Suprapubic skin (tissue), 4 donors: ENCODE results near the gene PRDM10. TPM values are rescaled to one million over a fixed set of nuclear protein-coding genes. Genes with fewer than 3 reads are reported as not detected.
A peak's percentile ranks its signal among the peaks of the same experiment; 100 is the strongest.

Source experiments
- DNase-seq, 2 donors: peaks; one replicate each; pipeline ENCODE4 v3.0.0-alpha.2; 2019; ENCODE audit warnings: low spot score in 2 of 2
- H3K27ac ChIP-seq: fragments of 200-600 bp; sonication (generic); one replicate; pipeline ENCODE4 v1.5.1; 2019
- H3K27me3 ChIP-seq: fragments of 200-600 bp; sonication (generic); one replicate; pipeline ENCODE4 v1.5.1; 2019
- H3K36me3 ChIP-seq: fragments of 200-600 bp; sonication (generic); one replicate; pipeline ENCODE4 v1.5.1; 2019
- H3K4me1 ChIP-seq: fragments of 200-600 bp; sonication (generic); one replicate; pipeline ENCODE4 v1.5.1; 2019
- H3K4me3 ChIP-seq: fragments of 200-600 bp; sonication (generic); one replicate; pipeline ENCODE4 v1.5.1; 2019; ENCODE audit warnings: mild to moderate bottlenecking
- H3K9me3 ChIP-seq: fragments of 200-600 bp; sonication (generic); one replicate; pipeline ENCODE4 v1.5.1; 2019
- EP300 ChIP-seq: sonication (generic); formaldehyde crosslinking; IDR thresholded peaks from one replicate; pipeline ENCODE4 v1.6.1; 2017; ENCODE audit warnings: antibody characterized with exemption
- POLR2A ChIP-seq, 2 donors: fragments of 450-650 bp; IDR thresholded peaks; one replicate each; pipeline ENCODE4 v1.6.1; 2017; ENCODE audit warnings: antibody characterized with exemption in 2 of 2, mild to moderate bottlenecking in 2 of 2, moderate library complexity in 2 of 2
- POLR2AphosphoS5 ChIP-seq, 3 donors: sonication (generic); formaldehyde crosslinking; IDR thresholded peaks; one replicate each; pipeline ENCODE4 v1.6.1; 2017; ENCODE audit warnings: antibody characterized with exemption in 3 of 3
- WGBS: methylation state at CpG from one replicate; pipeline ENCODE4 v1.1.5; 2018; 5-methylcytosine and 5-hydroxymethylcytosine counted together
- total RNA-seq, 4 donors: library from RNA; depleted of rRNA; stranded (reverse); fragments of >200 nt; gene quantifications; one replicate each; pipeline ENCODE4 v1.1.0, GENCODE V29; 2016
- TF ChIP-seq, protein P1 (sequence below), 2 donors: fragments of 200-600 bp in 1 of 2; fragments of 450-650 bp in 1 of 2; sonication (generic) in 1 of 2; IDR thresholded peaks; one replicate each; pipeline ENCODE4 v1.5.1; 2016 to 2019; ENCODE audit warnings: antibody characterized with exemption in 2 of 2, mild to moderate bottlenecking in 1 of 2, moderate library complexity in 1 of 2

The PRDM10 gene, protein sequence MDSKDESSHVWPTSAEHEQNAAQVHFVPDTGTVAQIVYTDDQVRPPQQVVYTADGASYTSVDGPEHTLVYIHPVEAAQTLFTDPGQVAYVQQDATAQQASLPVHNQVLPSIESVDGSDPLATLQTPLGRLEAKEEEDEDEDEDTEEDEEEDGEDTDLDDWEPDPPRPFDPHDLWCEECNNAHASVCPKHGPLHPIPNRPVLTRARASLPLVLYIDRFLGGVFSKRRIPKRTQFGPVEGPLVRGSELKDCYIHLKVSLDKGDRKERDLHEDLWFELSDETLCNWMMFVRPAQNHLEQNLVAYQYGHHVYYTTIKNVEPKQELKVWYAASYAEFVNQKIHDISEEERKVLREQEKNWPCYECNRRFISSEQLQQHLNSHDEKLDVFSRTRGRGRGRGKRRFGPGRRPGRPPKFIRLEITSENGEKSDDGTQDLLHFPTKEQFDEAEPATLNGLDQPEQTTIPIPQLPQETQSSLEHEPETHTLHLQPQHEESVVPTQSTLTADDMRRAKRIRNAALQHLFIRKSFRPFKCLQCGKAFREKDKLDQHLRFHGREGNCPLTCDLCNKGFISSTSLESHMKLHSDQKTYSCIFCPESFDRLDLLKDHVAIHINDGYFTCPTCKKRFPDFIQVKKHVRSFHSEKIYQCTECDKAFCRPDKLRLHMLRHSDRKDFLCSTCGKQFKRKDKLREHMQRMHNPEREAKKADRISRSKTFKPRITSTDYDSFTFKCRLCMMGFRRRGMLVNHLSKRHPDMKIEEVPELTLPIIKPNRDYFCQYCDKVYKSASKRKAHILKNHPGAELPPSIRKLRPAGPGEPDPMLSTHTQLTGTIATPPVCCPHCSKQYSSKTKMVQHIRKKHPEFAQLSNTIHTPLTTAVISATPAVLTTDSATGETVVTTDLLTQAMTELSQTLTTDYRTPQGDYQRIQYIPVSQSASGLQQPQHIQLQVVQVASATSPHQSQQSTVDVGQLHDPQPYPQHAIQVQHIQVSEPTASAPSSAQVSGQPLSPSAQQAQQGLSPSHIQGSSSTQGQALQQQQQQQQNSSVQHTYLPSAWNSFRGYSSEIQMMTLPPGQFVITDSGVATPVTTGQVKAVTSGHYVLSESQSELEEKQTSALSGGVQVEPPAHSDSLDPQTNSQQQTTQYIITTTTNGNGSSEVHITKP
- total RNA-seq: 10 to 100 TPM; 11.4 to 49.8 (median 13.4) TPM

DNA sequence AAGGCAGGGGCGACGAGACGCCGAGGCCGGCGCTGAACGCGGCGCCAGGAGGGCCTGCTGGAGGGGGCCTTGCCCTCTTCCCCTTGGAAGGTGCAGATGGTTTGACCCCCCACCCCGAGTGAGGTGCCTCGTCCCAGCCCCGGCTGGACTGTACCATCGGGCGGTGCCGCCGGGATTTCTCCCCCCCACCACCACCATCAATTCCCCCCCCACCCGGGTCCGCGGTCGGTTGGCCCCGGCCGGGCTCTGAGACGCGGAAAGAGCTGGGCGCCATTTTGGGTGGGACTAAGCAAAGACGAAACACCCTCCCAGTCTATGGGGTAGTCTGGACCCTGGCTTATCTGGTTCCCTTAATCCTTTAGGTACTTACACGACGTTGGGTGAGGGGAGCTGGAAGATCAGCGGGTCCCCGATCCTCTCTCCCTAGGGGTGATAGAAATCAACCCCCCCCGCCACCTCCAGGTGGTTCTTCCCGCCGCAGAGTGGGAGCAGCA is at the start of gene PRDM10:
TSS of gene PRDM10 (minus strand) at position 484 of the 494 bp plus-strand sequence. CDS start 41,871 bp downstream, outside the sequence.
- peak; percentile 95 to 96 for DNase-seq
- Histone ChIP-seq H3K9me3 (no peaks in the 10 kb centered on the region), H3K27ac (peak within 1 kb of the TSS; percentile 99), H3K36me3 (no peaks in the 10 kb centered on the region), H3K4me1 (peaks cover 20% of the 10 kb centered on the region), H3K4me3 (peak within 1 kb of the TSS; percentile 81), H3K27me3 (no peaks in the 10 kb centered on the region)
- WGBS: 2% methylated on average over 20 of the region's 33 CpGs
- TF ChIP-seq POLR2AphosphoS5 (IDR thresholded peaks at IDR 0.05) (peak in 1 of 3 donors; percentile 76), POLR2A (IDR thresholded peaks at IDR 0.05) (peak in 1 of 2 donors; percentile 3)
- TF ChIP-seq, protein P1, sequence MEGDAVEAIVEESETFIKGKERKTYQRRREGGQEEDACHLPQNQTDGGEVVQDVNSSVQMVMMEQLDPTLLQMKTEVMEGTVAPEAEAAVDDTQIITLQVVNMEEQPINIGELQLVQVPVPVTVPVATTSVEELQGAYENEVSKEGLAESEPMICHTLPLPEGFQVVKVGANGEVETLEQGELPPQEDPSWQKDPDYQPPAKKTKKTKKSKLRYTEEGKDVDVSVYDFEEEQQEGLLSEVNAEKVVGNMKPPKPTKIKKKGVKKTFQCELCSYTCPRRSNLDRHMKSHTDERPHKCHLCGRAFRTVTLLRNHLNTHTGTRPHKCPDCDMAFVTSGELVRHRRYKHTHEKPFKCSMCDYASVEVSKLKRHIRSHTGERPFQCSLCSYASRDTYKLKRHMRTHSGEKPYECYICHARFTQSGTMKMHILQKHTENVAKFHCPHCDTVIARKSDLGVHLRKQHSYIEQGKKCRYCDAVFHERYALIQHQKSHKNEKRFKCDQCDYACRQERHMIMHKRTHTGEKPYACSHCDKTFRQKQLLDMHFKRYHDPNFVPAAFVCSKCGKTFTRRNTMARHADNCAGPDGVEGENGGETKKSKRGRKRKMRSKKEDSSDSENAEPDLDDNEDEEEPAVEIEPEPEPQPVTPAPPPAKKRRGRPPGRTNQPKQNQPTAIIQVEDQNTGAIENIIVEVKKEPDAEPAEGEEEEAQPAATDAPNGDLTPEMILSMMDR (IDR thresholded peaks at IDR 0.05): no peak

DNA sequence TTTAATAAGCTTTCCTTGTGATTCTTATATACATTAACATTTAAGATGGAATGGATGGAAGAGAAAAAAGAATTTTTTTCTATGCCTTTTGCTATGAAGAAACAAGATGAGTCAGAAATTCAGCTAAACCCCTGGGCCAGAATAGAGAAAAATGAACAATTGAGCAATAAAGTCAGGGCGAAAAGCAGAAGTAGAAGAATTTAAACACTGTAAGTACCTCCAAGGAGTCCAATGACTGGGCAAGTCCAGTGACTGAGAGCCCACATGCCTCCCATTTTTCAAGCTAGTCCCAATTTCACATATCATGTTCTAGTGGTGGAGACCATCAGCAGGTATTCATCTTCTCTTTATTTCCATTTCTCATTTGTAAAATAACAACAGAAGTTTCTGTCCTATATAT is 48.4 kb upstream of the PRDM10 start:
- WGBS: 83% methylated on average over 1 of the region's 1 CpG
- Histone ChIP-seq H3K27me3 (no peaks in the 10 kb centered on the region), H3K4me3 (no peak overlapping the region), H3K27ac (no peak overlapping the region), H3K9me3 (no peaks in the 10 kb centered on the region), H3K36me3 (no peaks in the 10 kb centered on the region), H3K4me1 (peaks cover 6% of the 10 kb centered on the region)
- DNase-seq: no peak
- TF ChIP-seq POLR2AphosphoS5 (IDR thresholded peaks at IDR 0.05): no peak
- no peak for TF ChIP-seq POLR2A (IDR thresholded peaks at IDR 0.05)
- no peak for TF ChIP-seq EP300
- TF ChIP-seq, protein P1 (IDR thresholded peaks at IDR 0.05): no peak

DNA sequence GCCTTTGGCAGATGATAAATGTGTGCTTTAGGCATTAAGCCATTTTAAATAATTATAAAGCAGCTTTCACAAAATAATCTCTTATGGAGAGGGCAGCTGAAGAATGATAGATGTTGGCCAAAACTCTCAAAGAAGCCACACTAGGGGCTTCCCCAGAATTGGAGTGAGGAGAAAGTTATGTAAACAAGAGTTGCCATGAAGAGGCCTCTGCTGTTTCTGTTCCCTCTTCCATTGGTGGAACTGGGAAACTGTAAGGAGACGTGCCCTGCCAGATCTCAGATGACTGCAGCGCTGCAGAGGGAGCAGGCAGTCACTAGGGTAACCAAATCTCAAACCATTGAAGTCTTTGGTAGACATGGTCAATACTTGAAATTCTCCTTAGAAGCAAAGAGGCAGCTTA is 47.6 kb upstream of the PRDM10 start:
- DNase-seq: no peak
- H3K27me3 ChIP-seq: no peaks in the 10 kb centered on the region
- TF ChIP-seq POLR2A (IDR thresholded peaks at IDR 0.05): no peak
- TF ChIP-seq POLR2AphosphoS5 (IDR thresholded peaks at IDR 0.05): no peak
- TF ChIP-seq, protein P1 (IDR thresholded peaks at IDR 0.05): no peak
- 33% methylated on average over 2 of the region's 2 CpGs for WGBS
- no peaks in the 10 kb centered on the region for H3K9me3 ChIP-seq
- H3K36me3 ChIP-seq: no peaks in the 10 kb centered on the region
- no peak overlapping the region for H3K4me3 ChIP-seq
- no peaks in the 10 kb centered on the region for H3K4me1 ChIP-seq
- no peak overlapping the region for H3K27ac ChIP-seq

- WGBS: 95% methylated on average over 1 of the region's 1 CpG
- Histone ChIP-seq H3K9me3 (no peaks in the 10 kb centered on the region), H3K36me3 (no peaks in the 10 kb centered on the region)
Observed at GRCh38 chr11:130049328-130049771, 46.7 kb upstream of the PRDM10 start.

DNA sequence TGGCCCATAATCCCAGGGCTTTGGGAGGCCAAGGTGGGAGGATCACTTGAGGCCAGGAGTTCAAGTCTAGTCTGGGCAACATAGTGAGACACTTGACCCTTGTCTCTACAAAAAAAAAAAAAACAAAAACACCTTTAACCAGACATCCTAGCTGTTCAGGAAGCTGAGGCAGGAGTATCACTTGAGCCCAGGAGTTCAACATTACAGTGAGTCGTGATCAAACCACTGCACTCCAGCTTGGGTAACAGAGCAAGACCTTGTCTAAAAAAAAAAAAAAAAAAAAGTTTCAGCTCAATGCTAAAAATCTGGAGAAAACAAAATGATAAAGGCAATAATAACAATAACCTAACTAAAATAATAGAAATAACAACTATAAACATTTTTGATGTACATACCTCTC is 44.5 kb upstream of the PRDM10 start:
- Histone ChIP-seq H3K4me1 (peaks cover 8% of the 10 kb centered on the region), H3K9me3 (no peaks in the 10 kb centered on the region), H3K36me3 (no peaks in the 10 kb centered on the region), H3K27me3 (no peaks in the 10 kb centered on the region), H3K4me3 (no peak overlapping the region), H3K27ac (no peak overlapping the region)
- DNase-seq: no peak
- TF ChIP-seq, protein P1 (IDR thresholded peaks at IDR 0.05): no peak
- WGBS: 90% methylated on average over 1 of the region's 1 CpG

More at GRCh38 chr11:130049328-130049771, 46.7 kb upstream of the PRDM10 start:
- no peak for TF ChIP-seq POLR2A (IDR thresholded peaks at IDR 0.05)
- no peaks in the 10 kb centered on the region for H3K4me1 ChIP-seq
- H3K4me3 ChIP-seq: no peak overlapping the region
- no peaks in the 10 kb centered on the region for H3K27me3 ChIP-seq
- no peak for DNase-seq
- no peak overlapping the region for H3K27ac ChIP-seq
